Osteocyte (in vitro differentiated cells): ENCODE data around the gene GPSM1. TPM values are rescaled to one million over a fixed set of nuclear protein-coding genes. Genes with fewer than 3 reads are reported as not detected.
"Not testable (repeated sequence)": the region's sequence is repeated elsewhere in the genome, so short reads cannot be mapped to it uniquely, and the experiment has no call there.

Source experiments
- DNase-seq: peaks from one replicate; pipeline ENCODE4 v3.0.0; 2021; ENCODE audit warnings: mixed read lengths; ENCODE audit not compliant: unreplicated experiment; ENCODE audit errors: extremely low spot score
- H3K27ac Mint-ChIP-seq: one replicate; pipeline ENCODE4 v1.8.0; 2021; ENCODE audit warnings: mild to moderate bottlenecking, mixed read lengths; ENCODE audit not compliant: unreplicated experiment
- H3K27me3 Mint-ChIP-seq: one replicate; pipeline ENCODE4 v1.8.0; 2021; ENCODE audit warnings: mixed read lengths; ENCODE audit not compliant: unreplicated experiment
- H3K36me3 Mint-ChIP-seq: one replicate; pipeline ENCODE4 v1.8.0; 2021; ENCODE audit warnings: mixed read lengths; ENCODE audit not compliant: unreplicated experiment
- H3K4me1 Mint-ChIP-seq: one replicate; pipeline ENCODE4 v1.8.0; 2021; ENCODE audit warnings: mixed read lengths; ENCODE audit not compliant: unreplicated experiment
- H3K4me3 Mint-ChIP-seq: one replicate; pipeline ENCODE4 v1.8.0; 2021; ENCODE audit warnings: mild to moderate bottlenecking, moderate library complexity, mixed read lengths; ENCODE audit not compliant: unreplicated experiment
- H3K9me3 Mint-ChIP-seq: one replicate; pipeline ENCODE4 v1.8.0; 2021; ENCODE audit warnings: mixed read lengths; ENCODE audit not compliant: unreplicated experiment
- CTCF ChIP-seq: fragments of 200-600 bp; sonication (generic); IDR thresholded peaks from 2 replicates; pipeline ENCODE4 v1.5.0; 2021; ENCODE audit warnings: antibody characterized with exemption, mild to moderate bottlenecking, moderate library complexity
- total RNA-seq: library from RNA; stranded (reverse); gene quantifications from 2 replicates; pipeline ENCODE4 v1.2.1, GENCODE V29; 2021

Gene GPSM1
- total RNA-seq, 1 donor from 2014 or later = 37.1 TPM

DNA sequence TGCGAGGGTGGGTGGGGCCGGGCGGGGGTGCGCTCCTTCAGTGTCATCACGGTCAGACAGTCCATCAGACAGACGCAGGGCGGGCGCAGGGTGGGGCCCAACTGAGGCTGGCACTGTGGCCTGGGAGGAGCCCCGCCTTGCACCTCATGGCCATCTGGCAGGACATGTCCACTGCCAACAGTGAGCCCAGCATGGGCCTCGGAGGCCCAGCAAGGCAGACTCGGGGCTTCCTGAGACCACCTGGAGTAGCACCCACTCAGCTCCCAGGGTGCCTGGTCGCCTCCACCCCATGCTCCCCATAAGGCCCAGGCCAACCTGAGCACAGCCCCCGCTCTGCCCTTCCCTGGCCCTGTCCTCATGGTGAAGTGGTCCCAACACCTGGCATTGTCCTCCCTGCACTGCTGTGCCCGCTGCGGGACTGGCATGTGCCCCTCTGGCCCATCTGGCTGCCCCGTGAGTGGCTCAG is 8.5 kb upstream of the GPSM1 start:
- no peak for TF ChIP-seq CTCF

GRCh38 chr9:136319244-136319643 is 8.1 kb upstream of the GPSM1 start:
- not testable (repeated sequence) for H3K36me3 Mint-ChIP-seq, H3K4me3 Mint-ChIP-seq, H3K4me1 Mint-ChIP-seq, DNase-seq, H3K27ac Mint-ChIP-seq
- H3K9me3 Mint-ChIP-seq = peaks cover 11% of the 10 kb centered on the region
- H3K27me3 Mint-ChIP-seq = peaks cover 20% of the 10 kb centered on the region

More for the DNA sequence above, 8.5 kb upstream of the GPSM1 start:
- Mint-ChIP-seq H3K4me1 (peaks cover 4% of the 10 kb centered on the region), H3K9me3 (peaks cover 11% of the 10 kb centered on the region), H3K36me3 (peaks cover 2% of the 10 kb centered on the region), H3K4me3 (no peak overlapping the region), H3K27me3 (peaks cover 19% of the 10 kb centered on the region), H3K27ac (no peak overlapping the region)
- DNase-seq = no peak

GRCh38 chr9:136319955-136320354 is 7.4 kb upstream of the GPSM1 start:
- DNase-seq, H3K27ac Mint-ChIP-seq, H3K4me1 Mint-ChIP-seq, H3K36me3 Mint-ChIP-seq, H3K9me3 Mint-ChIP-seq, H3K4me3 Mint-ChIP-seq: not testable (repeated sequence)
- H3K27me3 Mint-ChIP-seq = peaks cover 20% of the 10 kb centered on the region

- peaks cover 17% of the 10 kb centered on the region for H3K4me1 Mint-ChIP-seq
- H3K27ac Mint-ChIP-seq, H3K4me3 Mint-ChIP-seq, H3K36me3 Mint-ChIP-seq, H3K9me3 Mint-ChIP-seq, DNase-seq: not testable (repeated sequence)
- H3K27me3 Mint-ChIP-seq = peaks cover 20% of the 10 kb centered on the region
Measured at GRCh38 chr9:136320972-136321371, 6.4 kb upstream of the GPSM1 start.

GRCh38 chr9:136321561-136321960 is 5.8 kb upstream of the GPSM1 start:
- Mint-ChIP-seq H3K27ac (no peak overlapping the region), H3K27me3 (peaks cover 20% of the 10 kb centered on the region), H3K4me1 (peaks cover 23% of the 10 kb centered on the region), H3K4me3 (no peak overlapping the region), H3K36me3 (no peaks in the 10 kb centered on the region), H3K9me3 (no peaks in the 10 kb centered on the region)
- TF ChIP-seq CTCF = no peak
- DNase-seq = no peak

DNA sequence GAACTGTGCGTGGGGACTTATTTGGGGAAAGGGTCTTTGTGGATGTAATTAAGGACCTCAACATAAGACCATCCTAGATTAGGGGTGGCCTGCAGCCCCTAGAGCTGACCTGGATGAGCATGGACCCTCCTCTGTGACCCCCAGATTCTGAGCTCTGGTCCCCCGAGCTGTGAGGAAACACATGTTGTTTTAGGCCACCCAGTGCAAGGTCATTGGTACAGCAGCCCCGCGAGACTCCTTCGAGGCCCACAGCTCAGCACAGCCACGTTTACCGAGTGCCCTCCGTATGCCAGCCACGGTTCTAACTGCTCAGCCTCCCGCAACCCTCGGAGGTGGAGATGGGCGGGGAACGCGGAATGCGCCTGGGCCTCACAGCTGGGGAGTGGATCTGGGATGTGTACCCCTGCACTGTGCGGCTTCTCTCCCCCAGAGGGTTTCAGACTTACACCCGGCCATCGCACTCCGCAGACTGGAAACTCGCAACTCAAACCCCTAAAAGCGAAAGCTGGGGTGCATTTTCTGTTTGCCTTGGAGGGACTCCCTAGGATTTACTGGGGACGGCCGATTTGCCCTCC is 4.5 kb upstream of the GPSM1 start:
- peaks cover 20% of the 10 kb centered on the region for H3K27me3 Mint-ChIP-seq
- H3K4me1 Mint-ChIP-seq = peaks cover 27% of the 10 kb centered on the region
- H3K9me3 Mint-ChIP-seq = no peaks in the 10 kb centered on the region
- H3K27ac Mint-ChIP-seq = no peak overlapping the region
- TF ChIP-seq CTCF = no peak
- no peak for DNase-seq
- H3K36me3 Mint-ChIP-seq = no peaks in the 10 kb centered on the region
- no peak overlapping the region for H3K4me3 Mint-ChIP-seq
